Activated CD8-positive, alpha-beta T cell treated with anti-CD3 and anti-CD28 coated beads for 36 hours (primary cell): Measurements from ENCODE around the gene COBLL1. TPM values are rescaled to one million over a fixed set of nuclear protein-coding genes. Genes with fewer than 3 reads are reported as not detected.

ENCODE experiments used
- ATAC-seq: fragments of 200-7000 bp; cut with Tn5 transposase; one replicate; pipeline ENCODE4 v1.10.0; 2021; ENCODE audit warnings: mild to moderate bottlenecking, moderate library complexity
- CTCF ChIA-PET: fragments of 350-600 bp; sonication (Branson Sonifier 250); formaldehyde crosslinking; loops from one replicate; lab custom pipeline; 2021; ENCODE audit warnings: antibody characterized with exemption; lab: Charles Lee
- POLR2A ChIA-PET: fragments of 350-600 bp; sonication (Branson Sonifier 250); formaldehyde crosslinking; loops from one replicate; lab custom pipeline; 2021; ENCODE audit warnings: antibody characterized with exemption; lab: Charles Lee
- DNase-seq: peaks from one replicate; pipeline ENCODE4 v3.0.0-alpha.2; 2020
- H3K27ac Mint-ChIP-seq: one replicate; pipeline ENCODE4 v1.8.0; 2021; ENCODE audit warnings: mild to moderate bottlenecking, mixed read lengths
- H3K27me3 Mint-ChIP-seq: one replicate; pipeline ENCODE4 v1.8.0; 2021; ENCODE audit warnings: mixed read lengths
- H3K36me3 Mint-ChIP-seq: one replicate; pipeline ENCODE4 v1.8.0; 2021; ENCODE audit warnings: low read depth, mixed read lengths
- H3K4me1 Mint-ChIP-seq: one replicate; pipeline ENCODE4 v1.8.0; 2021; ENCODE audit warnings: low read depth, mixed read lengths
- H3K4me3 Mint-ChIP-seq: one replicate; pipeline ENCODE4 v1.8.0; 2021; ENCODE audit warnings: mild to moderate bottlenecking, moderate library complexity, mixed read lengths
- H3K9me3 Mint-ChIP-seq: one replicate; pipeline ENCODE4 v1.8.0; 2021; ENCODE audit warnings: mixed read lengths
- CTCF ChIP-seq: fragments of 200-600 bp; IDR thresholded peaks from one replicate; pipeline ENCODE4 v1.8.0; 2022; ENCODE audit warnings: antibody characterized with exemption, mild to moderate bottlenecking
- intact Hi-C: fragments of 100-400 bp; cut with micrococcal nuclease; formaldehyde crosslinking; loops from one replicate; pipeline ENCODE4 v1.10.0; 2022
- total RNA-seq, 2 experiments: library from RNA; stranded (reverse); gene quantifications; one replicate each; pipeline ENCODE4 v1.2.3, GENCODE V29; 2021

COBLL1 gene
- total RNA-seq, 2 experiments from 2014 or later: 0.36 to 0.68 TPM

GRCh38 chr2:164667566-164667965 is 174.1 kb downstream of the COBLL1 start:
- Mint-ChIP-seq H3K27ac (no peak overlapping the region), H3K36me3 (no peaks in the 10 kb centered on the region), H3K4me1 (no peaks in the 10 kb centered on the region), H3K4me3 (no peak overlapping the region), H3K27me3 (no peaks in the 10 kb centered on the region), H3K9me3 (peaks cover 1% of the 10 kb centered on the region)
- POLR2A ChIA-PET: no interaction called here
- CTCF ChIA-PET: no interaction called here
- ATAC-seq (no peak), DNase-seq (no peak)
- no peak for TF ChIP-seq CTCF
- intact Hi-C loops: no loop called here

GRCh38 chr2:164664070-164664469 is 177.6 kb downstream of the COBLL1 start:
- TF ChIP-seq CTCF: no peak
- Mint-ChIP-seq H3K27me3 (no peaks in the 10 kb centered on the region), H3K4me3 (no peak overlapping the region), H3K36me3 (no peaks in the 10 kb centered on the region), H3K4me1 (no peaks in the 10 kb centered on the region), H3K27ac (no peak overlapping the region), H3K9me3 (peaks cover 3% of the 10 kb centered on the region)
- CTCF ChIA-PET: no interaction called here
- DNase-seq (no peak), ATAC-seq (no peak)
- POLR2A ChIA-PET: no interaction called here
- intact Hi-C loops: no loop called here

GRCh38 chr2:164662868-164663631 is 178.6 kb downstream of the COBLL1 start:
- Mint-ChIP-seq H3K9me3 (peaks cover 3% of the 10 kb centered on the region), H3K27ac (no peak overlapping the region), H3K4me1 (no peaks in the 10 kb centered on the region), H3K4me3 (no peak overlapping the region), H3K27me3 (no peaks in the 10 kb centered on the region), H3K36me3 (no peaks in the 10 kb centered on the region)
- ATAC-seq: no peak
- POLR2A ChIA-PET: no interaction called here
- no peak for DNase-seq
- CTCF ChIA-PET: no interaction called here
- no peak for TF ChIP-seq CTCF
- intact Hi-C loops: no loop called here

- no peaks in the 10 kb centered on the region for H3K36me3 Mint-ChIP-seq
- intact Hi-C loops: no loop called here
- no peaks in the 10 kb centered on the region for H3K4me1 Mint-ChIP-seq
- H3K9me3 Mint-ChIP-seq: peaks cover 3% of the 10 kb centered on the region
- TF ChIP-seq CTCF: no peak
- ChIA-PET POLR2A (no interaction called here), CTCF (no interaction called here)
- H3K4me3 Mint-ChIP-seq: no peak overlapping the region
- H3K27me3 Mint-ChIP-seq: no peaks in the 10 kb centered on the region
- no peak overlapping the region for H3K27ac Mint-ChIP-seq
- ATAC-seq (no peak), DNase-seq (no peak)
Measured at GRCh38 chr2:164662066-164662465, 179.6 kb downstream of the COBLL1 start.

GRCh38 chr2:164661349-164661748 is 180.3 kb downstream of the COBLL1 start:
- no peak for TF ChIP-seq CTCF
- no peak for DNase-seq
- POLR2A ChIA-PET: no interaction called here
- CTCF ChIA-PET: no interaction called here
- H3K4me3 Mint-ChIP-seq: no peak overlapping the region
- no peaks in the 10 kb centered on the region for H3K4me1 Mint-ChIP-seq
- no peak overlapping the region for H3K27ac Mint-ChIP-seq
- no peak for ATAC-seq
- intact Hi-C loops: no loop called here
- H3K36me3 Mint-ChIP-seq: no peaks in the 10 kb centered on the region
- H3K9me3 Mint-ChIP-seq: peaks cover 3% of the 10 kb centered on the region
- no peaks in the 10 kb centered on the region for H3K27me3 Mint-ChIP-seq
